ENCODE results near the gene TGM5. TPM values are rescaled to one million over a fixed set of nuclear protein-coding genes. Genes with fewer than 3 reads are reported as not detected.
"Not testable (repeated sequence)": the region's sequence is repeated elsewhere in the genome, so short reads cannot be mapped to it uniquely, and the experiment has no call there.

The TGM5 gene
- total RNA-seq, 6 experiments from 2014 or later, result not detected

DNA sequence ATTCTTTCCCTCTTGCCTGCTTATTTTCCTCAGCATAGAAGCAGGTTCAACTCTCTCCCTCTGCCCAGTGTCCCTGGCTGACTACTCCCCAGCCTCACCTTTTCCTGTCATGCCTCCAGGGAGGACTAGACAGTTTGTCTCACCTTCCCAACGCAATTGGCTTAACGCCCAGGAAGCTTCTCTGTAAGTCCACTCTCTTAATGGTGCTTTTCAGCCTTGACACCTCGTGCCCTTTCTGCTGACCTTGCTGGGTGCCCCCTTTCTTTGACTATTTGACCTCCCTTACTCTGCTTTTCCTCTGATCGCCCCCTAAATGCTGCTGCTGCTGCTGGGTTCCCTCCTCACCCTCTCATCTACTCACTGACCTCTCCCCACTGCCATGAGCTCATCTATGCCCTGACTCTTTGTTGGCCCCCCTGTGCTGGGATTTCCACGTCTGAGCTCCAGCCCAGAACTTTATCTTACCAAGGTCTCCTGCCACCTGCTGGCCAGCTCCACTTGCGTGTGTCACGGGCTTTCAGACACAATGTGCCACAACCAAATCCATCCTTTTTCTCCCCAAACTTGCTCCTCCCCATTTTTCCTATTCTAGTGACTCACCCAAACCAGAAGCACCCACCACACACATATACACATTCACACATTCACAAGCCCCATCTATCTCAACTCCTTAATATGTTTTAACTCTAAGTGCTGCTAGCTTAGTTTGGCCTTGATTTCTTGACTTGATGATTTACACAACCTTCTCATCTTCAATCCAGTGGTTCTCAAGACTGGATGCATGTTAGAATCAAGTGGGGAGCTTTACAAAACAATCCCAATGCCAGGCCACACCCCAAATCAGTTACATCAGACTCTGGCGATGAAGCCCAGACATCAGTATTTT, 62.5 kb downstream of the TGM5 start:
- H3K27ac Mint-ChIP-seq, result no peak overlapping the region
- peaks cover 26% of the 10 kb centered on the region for H3K27me3 Mint-ChIP-seq (ENCODE audit: insufficient read depth)
- peaks cover 10% of the 10 kb centered on the region for H3K4me1 Mint-ChIP-seq (ENCODE audit: low read depth)
- DNase-seq, result peak; percentile 70
- no peak overlapping the region for H3K4me3 Mint-ChIP-seq
- TF ChIP-seq, protein P1, sequence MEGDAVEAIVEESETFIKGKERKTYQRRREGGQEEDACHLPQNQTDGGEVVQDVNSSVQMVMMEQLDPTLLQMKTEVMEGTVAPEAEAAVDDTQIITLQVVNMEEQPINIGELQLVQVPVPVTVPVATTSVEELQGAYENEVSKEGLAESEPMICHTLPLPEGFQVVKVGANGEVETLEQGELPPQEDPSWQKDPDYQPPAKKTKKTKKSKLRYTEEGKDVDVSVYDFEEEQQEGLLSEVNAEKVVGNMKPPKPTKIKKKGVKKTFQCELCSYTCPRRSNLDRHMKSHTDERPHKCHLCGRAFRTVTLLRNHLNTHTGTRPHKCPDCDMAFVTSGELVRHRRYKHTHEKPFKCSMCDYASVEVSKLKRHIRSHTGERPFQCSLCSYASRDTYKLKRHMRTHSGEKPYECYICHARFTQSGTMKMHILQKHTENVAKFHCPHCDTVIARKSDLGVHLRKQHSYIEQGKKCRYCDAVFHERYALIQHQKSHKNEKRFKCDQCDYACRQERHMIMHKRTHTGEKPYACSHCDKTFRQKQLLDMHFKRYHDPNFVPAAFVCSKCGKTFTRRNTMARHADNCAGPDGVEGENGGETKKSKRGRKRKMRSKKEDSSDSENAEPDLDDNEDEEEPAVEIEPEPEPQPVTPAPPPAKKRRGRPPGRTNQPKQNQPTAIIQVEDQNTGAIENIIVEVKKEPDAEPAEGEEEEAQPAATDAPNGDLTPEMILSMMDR (IDR thresholded peaks at IDR 0.05), result peak; percentile 86
- no peaks in the 10 kb centered on the region for H3K36me3 Mint-ChIP-seq (ENCODE audit: low read depth)
- no peaks in the 10 kb centered on the region; the same call in 1 of the 2 replicates for H3K9me3 Mint-ChIP-seq

DNA sequence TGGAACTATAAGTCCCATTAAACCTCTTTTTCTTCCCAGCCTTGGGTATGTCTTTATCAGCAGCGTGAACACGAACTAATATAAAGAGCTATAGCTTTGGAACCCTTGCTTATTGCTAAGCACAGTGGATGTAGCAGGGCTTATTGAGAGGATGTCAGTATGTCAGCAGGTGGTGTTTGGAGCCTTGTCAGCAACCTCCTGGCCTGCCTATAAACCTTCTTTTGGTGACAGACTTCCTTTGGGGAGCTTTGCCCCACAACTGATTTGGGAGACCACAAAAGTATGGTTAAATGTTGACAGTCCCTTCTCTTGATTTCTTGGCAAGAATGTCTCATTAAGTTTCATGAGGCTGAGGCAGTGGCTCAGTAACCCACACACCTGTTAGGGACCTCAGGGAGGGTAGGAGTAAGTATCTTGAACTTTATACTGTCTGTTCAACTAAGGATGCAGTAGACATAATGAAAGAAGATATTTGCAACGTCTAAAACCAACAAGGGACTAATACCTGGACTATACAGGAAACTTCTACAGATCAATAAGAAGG, 66.7 kb downstream of the TGM5 start:
- DNase-seq, result no peak
- peaks cover 20% of the 10 kb centered on the region for H3K36me3 Mint-ChIP-seq (ENCODE audit: low read depth)
- peaks cover 19% of the 10 kb centered on the region for H3K4me1 Mint-ChIP-seq (ENCODE audit: low read depth)
- H3K27me3 Mint-ChIP-seq (ENCODE audit: insufficient read depth), result peaks cover 10% of the 10 kb centered on the region
- no peak overlapping the region for H3K27ac Mint-ChIP-seq
- no peak overlapping the region for H3K4me3 Mint-ChIP-seq
- TF ChIP-seq, protein P1 (IDR thresholded peaks at IDR 0.05), result no peak
- H3K9me3 Mint-ChIP-seq, result peaks cover 9% of the 10 kb centered on the region

DNA sequence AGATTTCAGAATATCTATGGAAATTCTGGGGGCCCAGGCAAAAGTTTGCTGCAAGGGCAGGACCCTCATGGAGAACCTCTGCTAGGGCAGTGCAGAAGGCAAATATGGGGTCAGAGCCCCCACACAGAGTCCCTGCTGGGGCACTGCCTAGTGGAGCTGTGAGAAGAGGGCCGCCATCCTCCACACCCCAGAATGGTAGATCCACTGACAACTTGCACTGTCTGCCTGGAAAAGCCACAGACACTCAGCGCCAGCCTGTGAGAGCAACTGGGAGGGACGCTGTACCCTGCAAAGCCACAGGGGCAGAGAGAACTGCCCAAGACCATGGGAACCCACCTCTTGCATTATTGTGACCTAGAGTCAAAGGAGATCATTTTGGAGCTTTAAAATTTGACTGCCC, 67.7 kb downstream of the TGM5 start:
- no peak for DNase-seq
- peaks cover 20% of the 10 kb centered on the region for H3K4me1 Mint-ChIP-seq (ENCODE audit: low read depth)
- peaks cover 25% of the 10 kb centered on the region for H3K36me3 Mint-ChIP-seq (ENCODE audit: low read depth)
- peaks cover 9% of the 10 kb centered on the region for H3K9me3 Mint-ChIP-seq
- no peak overlapping the region for H3K27ac Mint-ChIP-seq
- no peak overlapping the region for H3K4me3 Mint-ChIP-seq
- TF ChIP-seq, protein P1 (IDR thresholded peaks at IDR 0.05), result no peak
- H3K27me3 Mint-ChIP-seq (ENCODE audit: insufficient read depth), result peaks cover 10% of the 10 kb centered on the region

DNA sequence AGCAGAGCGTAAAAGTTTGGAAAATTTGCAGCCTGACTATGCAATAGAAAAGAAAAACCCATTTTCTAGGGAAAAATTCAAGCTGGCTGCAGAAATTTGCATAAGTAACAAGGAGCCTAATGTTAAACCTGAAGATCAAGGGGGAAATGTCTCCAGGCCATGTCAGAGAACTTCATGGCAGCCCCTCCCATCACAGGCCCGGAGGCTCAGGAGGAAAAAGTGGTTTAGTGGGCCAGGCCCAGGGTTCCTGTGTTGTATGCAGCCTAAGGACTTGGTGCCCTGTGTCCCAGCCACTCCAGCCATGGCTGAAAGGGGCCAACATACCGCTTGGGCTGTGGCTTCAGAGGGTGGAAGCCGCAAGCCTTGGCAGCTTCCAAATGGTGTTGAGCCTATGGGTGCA, 68.2 kb downstream of the TGM5 start:
- peaks cover 19% of the 10 kb centered on the region for H3K4me1 Mint-ChIP-seq (ENCODE audit: low read depth)
- DNase-seq, result not testable (repeated sequence)

DNA sequence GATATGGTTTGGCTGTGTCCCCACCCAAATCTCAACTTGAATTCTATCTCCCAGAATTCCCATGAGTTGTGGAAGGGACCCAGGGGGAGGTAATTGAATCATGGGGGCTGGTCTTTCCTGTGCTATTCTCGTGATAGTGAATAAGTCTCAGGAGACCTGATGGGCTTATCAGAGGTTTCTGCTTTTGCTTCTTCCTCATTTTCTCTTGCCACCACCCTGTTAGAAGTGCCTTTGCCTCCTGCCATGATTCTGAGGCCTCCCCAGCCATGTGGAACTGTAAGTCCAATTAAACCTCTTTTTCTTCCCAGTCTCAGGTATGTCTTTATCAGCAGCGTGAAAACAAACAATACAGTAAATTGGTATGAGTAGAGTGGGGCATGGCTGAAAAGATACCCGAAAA, 69.0 kb downstream of the TGM5 start:
- Mint-ChIP-seq H3K36me3 (ENCODE audit: low read depth) (peaks cover 25% of the 10 kb centered on the region), H3K4me1 (ENCODE audit: low read depth) (peaks cover 19% of the 10 kb centered on the region)
- H3K9me3 Mint-ChIP-seq; DNase-seq; H3K27ac Mint-ChIP-seq; H3K27me3 Mint-ChIP-seq (ENCODE audit: insufficient read depth); H3K4me3 Mint-ChIP-seq: not testable (repeated sequence)

More for the DNA sequence above, 68.2 kb downstream of the TGM5 start:
- H3K27me3 Mint-ChIP-seq (ENCODE audit: insufficient read depth); H3K4me3 Mint-ChIP-seq; H3K9me3 Mint-ChIP-seq; H3K27ac Mint-ChIP-seq: not testable (repeated sequence)
- H3K36me3 Mint-ChIP-seq (ENCODE audit: low read depth), result peaks cover 25% of the 10 kb centered on the region

DNA sequence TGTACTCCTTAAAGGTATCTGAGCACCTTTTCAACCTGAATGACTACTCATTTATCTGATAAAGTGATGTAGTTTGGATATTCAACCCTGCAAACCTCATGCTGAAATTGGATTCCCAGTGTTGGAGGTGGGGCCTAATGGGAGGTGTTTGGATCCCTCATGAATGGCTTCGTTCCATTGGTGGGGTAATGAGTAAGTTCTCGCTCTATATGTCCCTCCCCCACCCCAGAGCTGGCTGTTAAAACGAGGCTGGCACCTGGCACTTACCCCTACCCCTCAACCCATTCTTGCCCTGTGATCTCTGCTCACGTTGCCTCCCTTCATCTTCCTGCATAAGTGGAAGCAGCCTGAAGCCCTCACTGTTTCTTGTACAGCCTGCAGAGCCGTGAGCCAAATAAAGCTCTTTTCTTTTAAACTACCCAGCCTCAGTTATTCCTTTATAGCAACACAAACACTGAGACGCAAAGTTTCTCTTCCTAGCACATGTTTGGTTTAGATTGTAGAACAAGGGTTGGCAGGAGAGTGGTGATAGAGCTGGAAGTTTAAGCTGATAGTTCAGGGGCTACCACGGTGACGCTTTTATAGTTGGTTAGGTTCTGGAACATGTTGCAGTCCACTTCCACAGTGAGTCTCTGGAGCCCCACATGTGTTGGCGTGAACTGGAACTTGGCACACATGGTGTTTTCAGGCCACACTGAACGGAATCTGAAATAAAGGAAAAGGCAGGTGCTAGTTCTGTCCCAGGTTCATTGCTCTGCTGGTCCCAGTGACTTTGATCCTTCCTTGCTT, 69.8 kb downstream of the TGM5 start:
- Mint-ChIP-seq H3K36me3 (ENCODE audit: low read depth) (peaks cover 25% of the 10 kb centered on the region), H3K4me1 (ENCODE audit: low read depth) (peaks cover 19% of the 10 kb centered on the region), H3K4me3 (no peak overlapping the region), H3K27me3 (ENCODE audit: insufficient read depth) (peaks cover 6% of the 10 kb centered on the region; the same call in 1 of the 2 replicates), H3K9me3 (peaks cover 9% of the 10 kb centered on the region), H3K27ac (no peak overlapping the region)
- DNase-seq, result no peak
- TF ChIP-seq, protein P1 (IDR thresholded peaks at IDR 0.05), result no peak
